Measurements from ENCODE around the gene EPHB2.

- TF ChIP-seq POLR2AphosphoS5 (IDR thresholded peaks at IDR 0.05; ENCODE audit: borderline replicate concordance, low read depth, low read length) (no peak), EZH2 (IDR thresholded peaks at IDR 0.05) (no peak)
These were observed 18.7 kb downstream of the EPHB2 start for GRCh38 chr1:22729400-22729773.

Data from SK-N-MC (cell line).